Measurements from ENCODE around the gene DACH1.
"Not testable (repeated sequence)": the region's sequence is repeated elsewhere in the genome, so short reads cannot be mapped to it uniquely, and the experiment has no call there.

The DACH1 gene

DNA sequence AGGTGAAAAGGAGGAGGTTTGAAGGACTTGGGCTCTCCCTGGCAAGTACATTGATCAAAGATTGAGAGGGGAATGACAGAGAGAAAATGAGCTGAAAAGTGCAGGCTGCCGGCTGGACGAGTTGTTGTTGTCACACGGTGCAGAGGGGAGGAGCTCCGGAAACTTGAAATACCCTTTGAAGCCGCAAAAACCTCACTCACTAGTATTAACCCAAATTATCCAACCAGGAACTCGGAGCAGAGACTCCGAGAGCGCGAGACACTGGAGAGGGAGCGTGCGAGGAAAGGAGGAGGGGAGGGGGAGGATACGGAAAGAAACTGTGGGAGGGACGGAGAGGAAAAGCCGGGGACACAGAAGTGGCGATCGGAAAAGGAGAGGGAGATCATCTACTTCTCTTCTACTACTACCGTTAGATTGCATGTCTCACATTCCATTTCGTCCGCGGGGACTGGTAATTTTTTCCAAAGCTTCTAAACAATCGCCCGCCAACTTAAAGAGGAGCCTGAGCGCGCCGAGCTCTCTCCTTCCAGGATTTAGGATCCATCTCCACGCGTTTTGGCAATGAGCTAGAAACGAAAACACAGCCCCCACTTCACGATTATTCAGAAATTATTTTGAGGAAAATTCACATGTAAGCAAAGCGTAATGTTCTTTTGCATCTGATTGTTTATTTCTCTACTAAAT lies at the start of gene DACH1:
Gene DACH1, minus strand, starts transcription at position 74 of the 684 bp plus-strand sequence.
- peak within 1 kb of the TSS; percentile 37 for H2AFZ ChIP-seq (ENCODE audit: low read depth, low read length)
- peak within 1 kb of the TSS; percentile 92 for H3K4me3 ChIP-seq (ENCODE audit: low read length)
- no peaks in the 10 kb centered on the region for H3K9me3 ChIP-seq (ENCODE audit: low read length)
- no peaks in the 10 kb centered on the region for H3K27me3 ChIP-seq (ENCODE audit: insufficient read depth, low read length)
- H3K36me3 ChIP-seq (ENCODE audit: insufficient read depth, low read length) = no peaks in the 10 kb centered on the region
- H3K4me1 ChIP-seq (ENCODE audit: insufficient read depth, low read length) = peaks cover 41% of the 10 kb centered on the region

- Histone ChIP-seq H3K27me3 (ENCODE audit: insufficient read depth, low read length) (no peaks in the 10 kb centered on the region), H3K4me1 (ENCODE audit: insufficient read depth, low read length) (no peaks in the 10 kb centered on the region), H3K4me3 (ENCODE audit: low read length) (no peak overlapping the region), H2AFZ (ENCODE audit: low read depth, low read length) (no peak overlapping the region), H3K9me3 (ENCODE audit: low read length) (no peaks in the 10 kb centered on the region), H3K36me3 (ENCODE audit: insufficient read depth, low read length) (no peaks in the 10 kb centered on the region)
Measured at GRCh38 chr13:71913717-71914116, 46.7 kb upstream of the DACH1 start.

- Histone ChIP-seq H3K27me3 (ENCODE audit: insufficient read depth, low read length) (no peaks in the 10 kb centered on the region), H3K4me3 (ENCODE audit: low read length) (no peak overlapping the region), H3K36me3 (ENCODE audit: insufficient read depth, low read length) (no peaks in the 10 kb centered on the region), H3K4me1 (ENCODE audit: insufficient read depth, low read length) (no peaks in the 10 kb centered on the region), H2AFZ (ENCODE audit: low read depth, low read length) (no peak overlapping the region), H3K9me3 (ENCODE audit: low read length) (no peaks in the 10 kb centered on the region)
Measured at GRCh38 chr13:71912524-71912923, 45.5 kb upstream of the DACH1 start.

GRCh38 chr13:71906448-71906847 lies 39.4 kb upstream of the DACH1 start:
- Histone ChIP-seq H2AFZ (ENCODE audit: low read depth, low read length) (no peak overlapping the region), H3K27me3 (ENCODE audit: insufficient read depth, low read length) (no peaks in the 10 kb centered on the region), H3K36me3 (ENCODE audit: insufficient read depth, low read length) (no peaks in the 10 kb centered on the region), H3K9me3 (ENCODE audit: low read length) (no peaks in the 10 kb centered on the region), H3K4me1 (ENCODE audit: insufficient read depth, low read length) (no peaks in the 10 kb centered on the region), H3K4me3 (ENCODE audit: low read length) (no peak overlapping the region)

- no peaks in the 10 kb centered on the region for H3K36me3 ChIP-seq (ENCODE audit: insufficient read depth, low read length)
- no peak overlapping the region for H2AFZ ChIP-seq (ENCODE audit: low read depth, low read length)
- H3K27me3 ChIP-seq (ENCODE audit: insufficient read depth, low read length) = no peaks in the 10 kb centered on the region
- no peak overlapping the region for H3K4me3 ChIP-seq (ENCODE audit: low read length)
- H3K9me3 ChIP-seq (ENCODE audit: low read length) = no peaks in the 10 kb centered on the region
- H3K4me1 ChIP-seq (ENCODE audit: insufficient read depth, low read length) = peaks cover 6% of the 10 kb centered on the region
Measured at GRCh38 chr13:71902676-71903075, 35.7 kb upstream of the DACH1 start.

- H3K36me3 ChIP-seq (ENCODE audit: insufficient read depth, low read length); H3K4me1 ChIP-seq (ENCODE audit: insufficient read depth, low read length); H2AFZ ChIP-seq (ENCODE audit: low read depth, low read length); H3K9me3 ChIP-seq (ENCODE audit: low read length); H3K4me3 ChIP-seq (ENCODE audit: low read length); H3K27me3 ChIP-seq (ENCODE audit: insufficient read depth, low read length): not testable (repeated sequence)
Measured at GRCh38 chr13:71893506-71893905, 26.5 kb upstream of the DACH1 start.

- Histone ChIP-seq H3K4me1 (ENCODE audit: insufficient read depth, low read length) (no peaks in the 10 kb centered on the region), H3K4me3 (ENCODE audit: low read length) (no peak overlapping the region), H3K9me3 (ENCODE audit: low read length) (no peaks in the 10 kb centered on the region), H3K27me3 (ENCODE audit: insufficient read depth, low read length) (no peaks in the 10 kb centered on the region), H2AFZ (ENCODE audit: low read depth, low read length) (no peak overlapping the region), H3K36me3 (ENCODE audit: insufficient read depth, low read length) (no peaks in the 10 kb centered on the region)
Measured at GRCh38 chr13:71886880-71887279, 19.9 kb upstream of the DACH1 start.

DNA sequence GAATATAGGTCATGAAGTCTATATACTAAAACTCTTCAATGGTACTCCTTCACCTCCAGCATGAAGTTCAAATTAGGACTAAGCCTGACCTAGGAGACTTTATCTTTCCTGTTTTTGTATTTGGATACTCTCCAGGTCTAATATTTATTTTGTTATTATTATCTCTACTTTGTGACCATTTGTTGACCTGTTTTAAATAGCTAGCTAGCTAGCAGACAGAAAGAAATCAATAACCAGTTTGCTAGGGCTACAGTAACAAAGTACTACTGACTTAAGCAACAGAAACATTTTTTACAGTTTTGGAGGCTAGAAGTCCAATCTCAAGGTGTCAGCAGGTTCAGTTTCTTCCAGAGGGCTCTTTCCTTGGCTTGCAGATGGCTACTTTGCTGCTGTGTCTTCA lies 15.1 kb upstream of the DACH1 start:
- H3K4me1 ChIP-seq (ENCODE audit: insufficient read depth, low read length) = peaks cover 19% of the 10 kb centered on the region
- no peaks in the 10 kb centered on the region for H3K36me3 ChIP-seq (ENCODE audit: insufficient read depth, low read length)
- H2AFZ ChIP-seq (ENCODE audit: low read depth, low read length) = no peak overlapping the region
- no peak overlapping the region for H3K4me3 ChIP-seq (ENCODE audit: low read length)
- H3K27me3 ChIP-seq (ENCODE audit: insufficient read depth, low read length) = no peaks in the 10 kb centered on the region
- no peaks in the 10 kb centered on the region for H3K9me3 ChIP-seq (ENCODE audit: low read length)

DNA sequence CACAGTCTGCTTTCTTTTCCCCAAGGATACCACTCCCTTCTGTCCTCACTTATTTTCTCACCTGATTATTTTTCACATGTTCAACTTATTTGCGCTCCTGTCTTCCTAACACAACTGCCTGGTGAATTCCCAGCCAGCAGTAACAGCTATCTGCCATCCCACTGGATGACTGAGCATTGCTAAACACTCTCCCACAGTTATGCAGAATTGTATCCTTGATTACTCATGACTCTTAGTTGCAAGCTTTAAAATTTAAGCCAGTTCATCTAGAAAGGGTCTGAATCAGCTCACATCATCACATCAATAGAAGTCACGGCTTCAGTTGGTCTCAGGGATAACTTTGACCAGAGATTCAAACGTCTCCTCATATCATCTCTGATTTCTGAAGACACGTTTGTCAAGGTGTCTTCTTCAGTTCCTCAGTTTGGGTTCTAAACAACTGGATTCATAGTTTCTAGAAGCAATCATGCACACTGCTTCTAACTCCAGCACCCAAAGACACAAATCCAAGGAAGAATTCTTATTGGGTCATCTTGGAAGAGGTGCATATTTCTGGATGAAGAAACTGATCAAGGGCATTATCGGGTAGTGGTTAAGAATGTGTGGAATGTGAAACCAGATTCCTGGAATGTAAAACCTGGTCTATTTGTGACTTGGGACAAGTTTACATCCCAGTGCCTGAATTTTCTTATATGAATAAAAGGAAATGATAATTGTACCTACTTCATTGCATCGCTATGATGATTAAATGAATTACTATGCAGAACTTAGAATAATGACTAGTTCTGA lies 13.9 kb upstream of the DACH1 start:
- H3K36me3 ChIP-seq (ENCODE audit: insufficient read depth, low read length) = no peaks in the 10 kb centered on the region
- no peaks in the 10 kb centered on the region for H3K9me3 ChIP-seq (ENCODE audit: low read length)
- peaks cover 23% of the 10 kb centered on the region for H3K4me1 ChIP-seq (ENCODE audit: insufficient read depth, low read length)
- H3K4me3 ChIP-seq (ENCODE audit: low read length) = no peak overlapping the region
- no peaks in the 10 kb centered on the region for H3K27me3 ChIP-seq (ENCODE audit: insufficient read depth, low read length)
- no peak overlapping the region for H2AFZ ChIP-seq (ENCODE audit: low read depth, low read length)

DNA sequence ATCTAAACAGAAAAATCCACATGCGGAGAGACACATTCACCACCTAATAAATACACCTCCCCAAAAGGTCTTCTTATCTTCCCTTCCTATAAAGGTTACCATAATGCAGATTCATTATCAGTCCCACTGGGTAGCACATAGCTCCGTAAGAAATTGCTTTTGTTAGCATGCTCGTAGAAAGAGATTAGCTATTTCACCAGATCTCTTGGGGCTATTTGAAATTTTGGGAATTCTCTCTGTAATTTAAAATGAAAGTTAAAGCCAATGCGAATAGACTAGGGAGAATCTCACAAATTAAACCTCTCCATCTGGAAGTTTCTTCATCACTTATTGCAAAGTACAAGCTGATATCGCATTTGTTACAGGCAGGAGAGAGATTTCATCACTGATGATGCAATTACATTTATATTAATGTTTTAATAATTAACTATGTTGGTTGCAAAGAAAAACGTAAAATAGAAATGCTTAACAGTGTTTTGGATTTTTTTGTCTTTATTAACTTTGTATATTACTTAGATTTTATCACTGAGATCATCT lies 12.9 kb upstream of the DACH1 start:
- Histone ChIP-seq H3K4me1 (ENCODE audit: insufficient read depth, low read length) (peaks cover 23% of the 10 kb centered on the region), H3K4me3 (ENCODE audit: low read length) (no peak overlapping the region), H3K36me3 (ENCODE audit: insufficient read depth, low read length) (no peaks in the 10 kb centered on the region), H3K9me3 (ENCODE audit: low read length) (no peaks in the 10 kb centered on the region), H3K27me3 (ENCODE audit: insufficient read depth, low read length) (no peaks in the 10 kb centered on the region), H2AFZ (ENCODE audit: low read depth, low read length) (no peak overlapping the region)

- no peaks in the 10 kb centered on the region for H3K27me3 ChIP-seq (ENCODE audit: insufficient read depth, low read length)
- H3K9me3 ChIP-seq (ENCODE audit: low read length) = no peaks in the 10 kb centered on the region
- no peak overlapping the region for H3K4me3 ChIP-seq (ENCODE audit: low read length)
- H3K4me1 ChIP-seq (ENCODE audit: insufficient read depth, low read length) = peaks cover 23% of the 10 kb centered on the region
- H3K36me3 ChIP-seq (ENCODE audit: insufficient read depth, low read length) = no peaks in the 10 kb centered on the region
- peak overlapping the region; percentile 74 for H2AFZ ChIP-seq (ENCODE audit: low read depth, low read length)
Measured at GRCh38 chr13:71879129-71879535, 12.1 kb upstream of the DACH1 start.

DNA sequence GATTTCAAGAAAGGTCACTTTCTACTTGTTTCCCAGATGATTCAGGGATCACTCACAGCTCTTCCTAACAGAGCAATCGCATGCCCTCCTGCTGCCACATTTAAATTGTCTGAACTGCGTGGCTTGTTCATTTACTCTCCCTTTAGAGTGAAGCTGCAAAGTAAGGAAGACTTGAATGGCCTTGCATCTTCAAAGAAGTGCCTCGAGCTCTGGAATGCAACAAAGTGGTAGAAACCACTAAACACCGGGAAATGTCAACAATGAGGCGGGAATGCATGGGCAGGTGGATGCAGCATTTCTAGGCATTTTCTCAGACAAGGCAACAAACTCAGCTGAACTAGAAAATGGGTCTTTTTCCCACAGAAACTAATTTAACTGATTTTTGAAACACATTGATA lies 10.3 kb upstream of the DACH1 start:
- H3K9me3 ChIP-seq (ENCODE audit: low read length) = no peaks in the 10 kb centered on the region
- no peaks in the 10 kb centered on the region for H3K27me3 ChIP-seq (ENCODE audit: insufficient read depth, low read length)
- peaks cover 23% of the 10 kb centered on the region for H3K4me1 ChIP-seq (ENCODE audit: insufficient read depth, low read length)
- peak overlapping the region; percentile 42 for H3K4me3 ChIP-seq (ENCODE audit: low read length)
- H3K36me3 ChIP-seq (ENCODE audit: insufficient read depth, low read length) = no peaks in the 10 kb centered on the region
- H2AFZ ChIP-seq (ENCODE audit: low read depth, low read length) = peak overlapping the region; percentile 8

DNA sequence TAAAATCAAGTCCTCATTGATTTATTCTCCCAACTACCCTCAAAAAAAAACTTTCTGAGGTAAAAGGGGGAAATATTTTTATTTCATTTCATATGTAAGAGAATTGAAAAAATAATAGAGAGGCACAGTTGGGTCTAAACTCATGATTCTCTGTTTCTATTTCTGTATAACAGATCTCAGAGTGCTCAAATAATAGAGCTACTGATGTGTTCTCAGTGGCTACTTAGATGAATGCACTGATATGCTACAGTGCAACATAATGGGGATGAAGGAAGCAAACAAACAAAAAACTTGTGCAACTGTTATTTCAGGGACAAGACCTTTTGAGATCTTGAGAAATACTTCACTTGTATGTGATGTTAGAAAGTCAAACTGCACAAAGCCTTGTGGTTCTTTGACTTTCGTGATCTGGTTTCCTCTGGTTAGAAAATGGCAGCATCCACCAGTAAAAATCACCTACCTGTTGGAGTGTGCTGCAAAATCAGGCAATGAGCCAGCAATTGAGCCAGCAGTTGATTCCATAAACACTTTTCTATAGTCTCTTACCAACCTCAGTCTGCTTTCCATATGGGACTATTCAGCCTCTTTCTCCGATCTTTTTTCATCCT lies 9.7 kb upstream of the DACH1 start:
- H3K27me3 ChIP-seq (ENCODE audit: insufficient read depth, low read length) = no peaks in the 10 kb centered on the region
- peaks cover 23% of the 10 kb centered on the region for H3K4me1 ChIP-seq (ENCODE audit: insufficient read depth, low read length)
- H3K9me3 ChIP-seq (ENCODE audit: low read length) = no peaks in the 10 kb centered on the region
- H2AFZ ChIP-seq (ENCODE audit: low read depth, low read length) = peak overlapping the region; percentile 8
- no peaks in the 10 kb centered on the region for H3K36me3 ChIP-seq (ENCODE audit: insufficient read depth, low read length)
- H3K4me3 ChIP-seq (ENCODE audit: low read length) = peak overlapping the region; percentile 42
